Smooth muscle cell (in vitro differentiated cells): ENCODE measurements around the gene WDR7. TPM values are rescaled to one million over a fixed set of nuclear protein-coding genes. Genes with fewer than 3 reads are reported as not detected.

Experiments used
- DNase-seq: peaks from one replicate; lab custom pipeline; 2025; ENCODE audit not compliant: unreplicated experiment; lab: John Stamatoyannopoulos, UW
- H2AFZ ChIP-seq: fragments of 200-600 bp; sonication (generic); 2 replicates; pipeline ENCODE4 v1.6.0; 2016; ENCODE audit warnings: antibody characterized with exemption, low read depth, mild to moderate bottlenecking
- H3F3A ChIP-seq: fragments of 200-600 bp; sonication (generic); 2 replicates; pipeline ENCODE4 v1.6.0; 2017; ENCODE audit warnings: antibody characterized with exemption, low read depth
- H3K27ac ChIP-seq: fragments of 200-600 bp; sonication (generic); 2 replicates; pipeline ENCODE4 v1.5.1; 2016; ENCODE audit warnings: low read depth, mild to moderate bottlenecking
- H3K27me3 ChIP-seq: fragments of 200-600 bp; sonication (generic); 2 replicates; pipeline ENCODE4 v1.6.1; 2016; ENCODE audit warnings: low read depth, mild to moderate bottlenecking
- H3K36me3 ChIP-seq: fragments of 200-600 bp; sonication (generic); 2 replicates; pipeline ENCODE4 v1.5.1; 2016; ENCODE audit warnings: low read depth
- H3K4me1 ChIP-seq: fragments of 200-600 bp; sonication (generic); 2 replicates; pipeline ENCODE4 v1.5.1; 2016; ENCODE audit warnings: low read depth
- H3K4me2 ChIP-seq: fragments of 200-600 bp; sonication (generic); 2 replicates; pipeline ENCODE4 v1.6.0; 2016; ENCODE audit warnings: mild to moderate bottlenecking
- H3K4me3 ChIP-seq: fragments of 200-600 bp; sonication (generic); 2 replicates; pipeline ENCODE4 v1.5.1; 2016; ENCODE audit warnings: mild to moderate bottlenecking
- H3K79me2 ChIP-seq: fragments of 200-600 bp; sonication (generic); 2 replicates; pipeline ENCODE4 v1.6.0; 2016; ENCODE audit warnings: low read depth, mild to moderate bottlenecking
- H3K9ac ChIP-seq: fragments of 200-600 bp; sonication (generic); 2 replicates; pipeline ENCODE4 v1.6.0; 2016; ENCODE audit warnings: low read depth
- H3K9me3 ChIP-seq: fragments of 200-600 bp; sonication (generic); replicated peaks from 2 replicates; pipeline ENCODE4 v1.5.1; 2016; ENCODE audit warnings: low read depth
- H4K20me1 ChIP-seq: fragments of 200-600 bp; sonication (generic); 2 replicates; pipeline ENCODE4 v1.6.0; 2016; ENCODE audit warnings: low read depth
- CTCF ChIP-seq: fragments of 200-600 bp; sonication (generic); IDR thresholded peaks from 2 replicates; pipeline ENCODE4 v1.5.1; 2017; ENCODE audit warnings: borderline replicate concordance, mild to moderate bottlenecking, antibody characterized with exemption; ENCODE audit not compliant: insufficient read depth, poor library complexity, severe bottlenecking
- WGBS: methylation state at CpG from one replicate; pipeline ENCODE4 v1.1.7; 2016; ENCODE audit warnings: low lambda C conversion rate; 5-methylcytosine and 5-hydroxymethylcytosine counted together
- polyA plus RNA-seq: library from polyadenylated mRNA; unstranded; fragments of >200 nt; fragmentation: Nextera tagmentation; extraction: Ambion mirVana; gene quantifications from 2 replicates; pipeline ENCODE4 v1.2.1, GENCODE V29; 2016
- total RNA-seq: library from RNA; depleted of rRNA; stranded (reverse); fragments of >200 nt; gene quantifications from 2 replicates; pipeline ENCODE4 v1.2.3, GENCODE V29; 2014

WDR7 gene
- total and polyA plus RNA-seq, 2 experiments from 2014 or later: 5.3 to 9.2 TPM

GRCh38 chr18:57063601-57064103, 412.5 kb downstream of the WDR7 start:
- H3F3A ChIP-seq: no peaks in the 10 kb centered on the region
- no peak overlapping the region for H3K9ac ChIP-seq
- no peaks in the 10 kb centered on the region for H3K27me3 ChIP-seq
- no peak overlapping the region for H2AFZ ChIP-seq
- no peak overlapping the region for H3K27ac ChIP-seq
- no peak overlapping the region for H3K4me3 ChIP-seq
- no peaks in the 10 kb centered on the region for H3K79me2 ChIP-seq
- H3K4me2 ChIP-seq: no peak overlapping the region
- no peak for DNase-seq
- TF ChIP-seq CTCF: no peak
- WGBS: 95% methylated on average over 3 of the region's 3 CpGs
- no peaks in the 10 kb centered on the region for H4K20me1 ChIP-seq
- H3K4me1 ChIP-seq: peaks cover 19% of the 10 kb centered on the region
- no peaks in the 10 kb centered on the region for H3K9me3 ChIP-seq
- no peaks in the 10 kb centered on the region for H3K36me3 ChIP-seq

- 79% methylated on average over 9 of the region's 9 CpGs for WGBS
- no peak for TF ChIP-seq CTCF
Observed at GRCh38 chr18:57073501-57074187, 422.5 kb downstream of the WDR7 start.

GRCh38 chr18:57075716-57076400, 424.7 kb downstream of the WDR7 start:
- no peak overlapping the region for H3K27ac ChIP-seq
- no peaks in the 10 kb centered on the region for H3K9me3 ChIP-seq
- WGBS: 71% methylated on average over 17 of the region's 17 CpGs
- TF ChIP-seq CTCF: no peak
- H3K36me3 ChIP-seq: no peaks in the 10 kb centered on the region
- H3K27me3 ChIP-seq: peaks cover 29% of the 10 kb centered on the region
- no peaks in the 10 kb centered on the region for H4K20me1 ChIP-seq
- DNase-seq: no peak
- H3K4me2 ChIP-seq: no peak overlapping the region
- H2AFZ ChIP-seq: no peak overlapping the region
- H3F3A ChIP-seq: no peaks in the 10 kb centered on the region
- no peak overlapping the region for H3K4me3 ChIP-seq
- peaks cover 9% of the 10 kb centered on the region for H3K4me1 ChIP-seq
- no peak overlapping the region for H3K9ac ChIP-seq
- no peaks in the 10 kb centered on the region for H3K79me2 ChIP-seq

More at GRCh38 chr18:57073501-57074187, 422.5 kb downstream of the WDR7 start:
- DNase-seq: no peak
- Histone ChIP-seq H3K9me3 (no peaks in the 10 kb centered on the region), H2AFZ (no peak overlapping the region), H3F3A (no peaks in the 10 kb centered on the region), H3K79me2 (no peaks in the 10 kb centered on the region), H3K4me1 (peaks cover 9% of the 10 kb centered on the region), H3K4me3 (no peak overlapping the region), H3K9ac (no peak overlapping the region), H3K27me3 (peaks cover 31% of the 10 kb centered on the region), H3K27ac (no peak overlapping the region), H4K20me1 (no peaks in the 10 kb centered on the region), H3K4me2 (no peak overlapping the region), H3K36me3 (no peaks in the 10 kb centered on the region)
